Nephron (organoid): ENCODE data around the gene VIPR2.
"Not testable (repeated sequence)": the region's sequence is repeated elsewhere in the genome, so short reads cannot be mapped to it uniquely, and the experiment has no call there.

Experiments
- H3K27ac Mint-ChIP-seq, 3 experiments: 2 replicates each; pipeline ENCODE4 v1.8.0; 2020; ENCODE audit warnings: mixed read lengths in 3 of 3, mild to moderate bottlenecking in 2 of 3, moderate library complexity in 1 of 3
- H3K27me3 Mint-ChIP-seq: 2 replicates; pipeline ENCODE4 v1.8.0; 2021; ENCODE audit warnings: low read depth, mild to moderate bottlenecking, moderate library complexity, mixed read lengths
- H3K36me3 Mint-ChIP-seq: 2 replicates; pipeline ENCODE4 v1.8.0; 2020; ENCODE audit warnings: low read depth, mixed read lengths
- H3K4me1 Mint-ChIP-seq: 2 replicates; pipeline ENCODE4 v1.8.0; 2020; ENCODE audit warnings: mixed read lengths
- H3K4me3 Mint-ChIP-seq, 3 experiments: 2 replicates each; pipeline ENCODE4 v1.8.0; 2020; ENCODE audit warnings: mild to moderate bottlenecking in 3 of 3, mixed read lengths in 3 of 3, moderate library complexity in 2 of 3
- H3K9me3 Mint-ChIP-seq: 2 replicates; pipeline ENCODE4 v1.8.0; 2020; ENCODE audit warnings: mixed read lengths
- CTCF ChIP-seq, 3 experiments: fragments of 200-600 bp; sonication (generic); IDR thresholded peaks; one replicate each; pipeline ENCODE4 v1.5.0; 2021; ENCODE audit warnings: antibody characterized with exemption in 3 of 3; ENCODE audit not compliant: unreplicated experiment in 3 of 3

VIPR2 gene

GRCh38 chr7:159105066-159105780, 39.4 kb downstream of the VIPR2 start:
- peaks cover 6% of the 10 kb centered on the region for H3K36me3 Mint-ChIP-seq
- no peak overlapping the region for H3K4me3 Mint-ChIP-seq
- TF ChIP-seq CTCF (IDR thresholded peaks at IDR 0.05; ENCODE audit: unreplicated experiment in 3 of 3): no peak
- H3K9me3 Mint-ChIP-seq: peaks cover 5% of the 10 kb centered on the region
- peaks cover 22% of the 10 kb centered on the region for H3K27me3 Mint-ChIP-seq
- no peak overlapping the region for H3K27ac Mint-ChIP-seq
- H3K4me1 Mint-ChIP-seq: peaks cover 33% of the 10 kb centered on the region

GRCh38 chr7:159104188-159104920, 40.3 kb downstream of the VIPR2 start:
- H3K36me3 Mint-ChIP-seq: peaks cover 6% of the 10 kb centered on the region
- H3K9me3 Mint-ChIP-seq: peaks cover 5% of the 10 kb centered on the region
- TF ChIP-seq CTCF (IDR thresholded peaks at IDR 0.05; ENCODE audit: unreplicated experiment in 3 of 3): no peak
- H3K4me3 Mint-ChIP-seq: no peak overlapping the region
- H3K27ac Mint-ChIP-seq: no peak overlapping the region
- H3K27me3 Mint-ChIP-seq: peaks cover 22% of the 10 kb centered on the region
- peaks cover 27% of the 10 kb centered on the region for H3K4me1 Mint-ChIP-seq

GRCh38 chr7:159103382-159104187, 41.1 kb downstream of the VIPR2 start:
- H3K9me3 Mint-ChIP-seq: peaks cover 5% of the 10 kb centered on the region
- H3K27ac Mint-ChIP-seq: no peak overlapping the region
- H3K4me3 Mint-ChIP-seq: no peak overlapping the region
- H3K36me3 Mint-ChIP-seq: peaks cover 6% of the 10 kb centered on the region
- H3K27me3 Mint-ChIP-seq: peaks cover 18% of the 10 kb centered on the region
- peaks cover 29% of the 10 kb centered on the region for H3K4me1 Mint-ChIP-seq
- TF ChIP-seq CTCF (IDR thresholded peaks at IDR 0.05; ENCODE audit: unreplicated experiment in 3 of 3): no peak

GRCh38 chr7:159102681-159103381, 41.8 kb downstream of the VIPR2 start:
- no peak for TF ChIP-seq CTCF (IDR thresholded peaks at IDR 0.05; ENCODE audit: unreplicated experiment in 3 of 3)
- H3K4me1 Mint-ChIP-seq: peaks cover 28% of the 10 kb centered on the region
- peaks cover 5% of the 10 kb centered on the region for H3K9me3 Mint-ChIP-seq
- H3K27me3 Mint-ChIP-seq: peaks cover 18% of the 10 kb centered on the region
- H3K27ac Mint-ChIP-seq: no peak overlapping the region
- H3K36me3 Mint-ChIP-seq: peaks cover 6% of the 10 kb centered on the region
- no peak overlapping the region for H3K4me3 Mint-ChIP-seq

- H3K36me3 Mint-ChIP-seq, H3K4me3 Mint-ChIP-seq: not testable (repeated sequence)
- peak overlapping the region in 1 of 3 experiments; percentile 35 for H3K27ac Mint-ChIP-seq
Observed at GRCh38 chr7:159101661-159102091, 43.0 kb downstream of the VIPR2 start.

GRCh38 chr7:159101083-159101395, 43.6 kb downstream of the VIPR2 start:
- not testable (repeated sequence) for H3K4me3 Mint-ChIP-seq, H3K27ac Mint-ChIP-seq, H3K36me3 Mint-ChIP-seq, H3K9me3 Mint-ChIP-seq
- Mint-ChIP-seq H3K27me3 (peaks cover 19% of the 10 kb centered on the region), H3K4me1 (peaks cover 35% of the 10 kb centered on the region)

More at GRCh38 chr7:159101661-159102091, 43.0 kb downstream of the VIPR2 start:
- Mint-ChIP-seq H3K27me3 (peaks cover 22% of the 10 kb centered on the region), H3K4me1 (peaks cover 32% of the 10 kb centered on the region)
- not testable (repeated sequence) for H3K9me3 Mint-ChIP-seq

GRCh38 chr7:159100281-159101082, 44.2 kb downstream of the VIPR2 start:
- not testable (repeated sequence) for H3K9me3 Mint-ChIP-seq, H3K4me3 Mint-ChIP-seq, H3K27ac Mint-ChIP-seq, H3K36me3 Mint-ChIP-seq
- Mint-ChIP-seq H3K27me3 (peaks cover 17% of the 10 kb centered on the region), H3K4me1 (peaks cover 32% of the 10 kb centered on the region)
